ENCODE measurements around the gene COX6A1.
A peak's percentile ranks its signal among the peaks of the same experiment; 100 is the strongest.
"Not testable (repeated sequence)": the region's sequence is repeated elsewhere in the genome, so short reads cannot be mapped to it uniquely, and the experiment has no call there.

Gene COX6A1

DNA sequence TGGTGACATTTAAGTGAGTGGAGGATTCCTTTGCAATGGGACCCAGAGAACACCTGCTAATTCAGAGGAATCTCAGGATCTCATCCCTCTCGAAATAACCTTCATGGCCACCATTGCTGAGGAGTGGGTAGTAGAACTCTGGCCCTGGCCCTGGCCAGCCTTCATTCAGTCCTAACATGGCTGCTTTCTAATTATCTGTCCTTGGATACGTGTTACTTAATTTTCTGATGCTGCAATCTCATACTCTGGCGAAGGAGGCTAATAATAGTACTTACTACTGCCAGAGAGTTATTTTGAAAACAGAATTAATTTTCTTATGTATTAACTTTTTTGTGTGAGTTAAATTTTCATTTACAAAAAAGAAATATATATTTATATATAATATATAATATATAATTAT, 12.1 kb upstream of the COX6A1 start:
- FAIRE-seq (no peak), DNase-seq (ENCODE audit: low spot score) (no peak)

GRCh38 chr12:120428597-120429229, 9.2 kb upstream of the COX6A1 start:
- no peak for FAIRE-seq
- DNase-seq (ENCODE audit: low spot score), result no peak

DNA sequence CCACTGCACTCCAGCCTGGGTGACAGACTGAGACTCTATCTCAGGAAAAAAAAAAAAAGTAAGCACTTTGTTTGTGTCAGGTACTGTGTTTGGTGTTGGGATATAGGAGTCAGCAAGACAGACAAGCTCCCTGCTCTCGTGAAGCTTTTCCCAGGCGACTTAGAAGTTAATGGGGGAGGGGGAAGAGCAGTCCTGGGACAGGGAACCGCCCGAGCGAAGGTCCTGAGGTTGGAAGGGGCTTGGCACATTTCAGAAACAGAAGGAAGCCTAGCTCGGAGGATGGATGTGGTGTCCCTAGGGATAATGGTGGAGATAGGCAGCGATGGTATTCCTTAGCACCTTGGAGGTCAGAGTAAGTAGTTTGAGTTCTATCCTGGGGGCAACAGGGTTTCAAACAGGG, 8.5 kb upstream of the COX6A1 start:
- DNase-seq (ENCODE audit: low spot score) (no peak), FAIRE-seq (no peak)

DNA sequence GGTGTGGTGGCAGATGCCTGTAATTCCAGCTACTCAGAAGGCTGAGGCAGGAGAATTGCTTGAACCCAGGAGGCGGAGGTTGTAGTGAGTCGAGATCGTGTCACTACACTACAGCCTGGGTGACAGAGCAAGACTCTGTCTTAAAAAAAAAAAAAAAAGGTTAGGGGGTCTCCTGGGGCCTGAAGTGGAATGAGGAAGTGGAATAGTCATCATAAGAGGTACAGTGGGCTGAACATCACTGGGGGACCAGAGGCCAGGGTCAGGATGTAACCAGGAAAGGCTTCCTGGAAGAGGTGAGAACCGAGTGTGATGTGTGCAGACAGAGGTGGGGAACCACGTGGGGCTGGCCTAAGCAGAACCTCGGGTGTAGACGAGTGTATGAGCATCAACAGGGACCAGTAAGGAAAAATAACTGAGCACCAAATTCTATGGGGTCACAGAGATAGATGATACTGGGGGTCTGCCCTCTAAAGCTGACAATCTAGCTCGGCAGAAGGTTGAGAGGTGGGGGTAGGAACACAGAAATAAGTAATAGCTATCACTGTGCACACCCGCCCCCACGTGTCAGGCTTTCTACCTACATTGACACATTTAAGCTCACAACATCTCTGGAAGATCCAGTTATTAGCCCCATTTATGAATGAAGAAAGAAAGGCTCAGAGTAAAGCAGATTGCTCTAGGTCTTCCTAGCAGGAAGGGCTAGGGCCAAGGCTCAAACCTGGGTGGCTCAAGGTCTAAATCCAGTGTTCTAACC, 5.0 kb upstream of the COX6A1 start:
- FAIRE-seq, result no peak
- no peak for DNase-seq (ENCODE audit: low spot score)

DNA sequence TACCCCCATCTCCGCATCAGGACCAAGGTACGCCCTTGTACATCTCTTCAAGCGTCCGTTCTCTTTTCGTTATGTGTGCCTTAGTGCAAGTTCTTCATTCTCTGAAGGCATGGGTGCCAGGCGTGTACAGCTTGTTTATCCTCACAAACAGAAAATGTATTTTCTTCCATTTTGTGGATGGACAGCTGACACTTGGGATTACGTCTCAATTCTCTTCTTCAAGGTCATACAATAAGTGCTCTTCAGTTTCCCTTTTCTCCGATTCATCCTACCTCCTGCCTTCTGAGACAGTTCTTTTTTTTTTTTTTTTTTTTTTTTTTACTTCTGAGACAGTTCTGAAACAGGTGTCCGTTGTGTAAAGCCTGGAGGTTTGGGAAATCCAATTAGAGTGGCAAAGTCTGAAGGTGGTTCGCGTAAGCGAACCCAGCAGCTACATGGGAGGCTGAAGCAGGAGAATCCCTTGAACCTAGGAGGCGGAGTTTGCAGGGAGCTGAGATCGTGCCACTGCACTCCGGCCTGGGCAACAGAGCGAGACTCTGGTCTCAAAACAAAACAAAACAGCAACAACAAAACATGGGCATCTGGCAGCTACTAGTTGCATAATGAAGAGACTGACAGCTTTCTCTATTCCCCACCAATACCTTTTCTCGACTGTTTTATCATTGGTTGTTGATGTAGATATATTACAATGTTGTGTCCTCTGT, 734 bp downstream of the COX6A1 start:
- no peak for FAIRE-seq
- no peak for DNase-seq (ENCODE audit: low spot score)

- no peak for FAIRE-seq
- peak; percentile 81 for DNase-seq (ENCODE audit: low spot score)
Observed at GRCh38 chr12:120439646-120440247, 1.8 kb downstream of the COX6A1 start.

DNA sequence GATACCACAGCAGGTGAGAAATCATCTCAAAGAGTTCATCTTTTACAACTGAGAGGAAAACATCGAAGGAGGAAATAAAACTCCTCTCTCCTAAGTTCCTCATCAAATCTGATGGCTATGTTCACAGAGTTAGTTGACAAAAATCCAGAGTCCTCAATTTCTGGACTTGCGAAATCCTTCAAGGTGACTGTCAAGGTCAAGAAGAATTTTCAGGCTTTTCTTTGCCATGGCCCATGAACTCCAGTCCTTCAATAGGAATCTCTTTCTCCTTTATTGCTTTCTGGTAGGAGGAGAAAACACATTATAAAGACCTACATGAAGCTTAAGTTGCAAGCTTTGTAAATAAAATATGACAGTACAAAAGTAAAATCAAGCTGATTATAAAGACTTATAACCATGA, 6.8 kb downstream of the COX6A1 start:
- no peak for FAIRE-seq
- DNase-seq (ENCODE audit: low spot score), result no peak

GRCh38 chr12:120445911-120446843, 8.3 kb downstream of the COX6A1 start, which contains the start of the genes GATC and TRIAP1:
Gene GATC (plus strand): TSS chr12:120446444. CDS start chr12:120446481, 37 bp downstream.
Gene TRIAP1 (minus strand): TSS chr12:120446384. CDS start chr12:120446372, 12 bp downstream.
- FAIRE-seq (no peak), DNase-seq (ENCODE audit: low spot score) (peak; percentile 86)

DNA sequence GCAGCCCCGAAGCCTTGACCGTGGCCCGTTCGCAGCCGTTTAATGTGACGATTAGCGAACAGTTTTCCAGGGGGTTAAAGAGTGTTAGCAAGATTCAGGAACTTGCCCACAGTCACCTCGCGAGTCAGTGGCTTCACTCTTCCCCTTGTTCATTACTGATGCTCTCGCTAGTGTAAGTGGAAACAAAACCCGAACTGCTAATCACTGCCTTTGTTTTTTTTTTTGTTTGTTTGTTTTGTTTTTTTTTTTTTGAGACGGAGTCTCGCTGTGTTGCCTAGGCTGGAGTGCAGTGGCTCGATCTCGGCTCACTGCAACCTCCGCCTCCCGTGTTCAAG, 8.9 kb downstream of the COX6A1 start:
- not testable (repeated sequence) for FAIRE-seq; DNase-seq (ENCODE audit: low spot score)

GRCh38 chr12:120447992-120448391, 10.1 kb downstream of the COX6A1 start:
- FAIRE-seq, result no peak

DNA sequence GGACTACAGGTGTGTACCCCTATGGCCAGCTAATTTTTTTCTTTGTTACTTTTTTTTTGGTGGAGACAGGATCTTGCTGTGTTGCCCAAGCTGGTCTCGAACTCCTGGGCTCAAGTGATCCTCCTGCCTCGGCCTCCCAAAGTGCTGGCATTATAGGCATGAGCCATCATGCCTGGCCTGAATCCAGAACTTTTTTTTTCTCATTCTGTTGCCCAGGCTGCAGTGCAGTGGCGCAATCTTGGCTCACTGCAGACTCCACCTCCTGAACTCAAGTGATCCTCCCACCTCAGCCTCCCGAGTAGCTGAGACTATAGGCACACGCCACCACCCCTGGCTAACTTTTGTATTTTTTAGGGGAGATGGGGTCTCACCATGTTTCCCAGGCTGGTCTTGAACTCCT, 14.6 kb downstream of the COX6A1 start:
- not testable (repeated sequence) for DNase-seq (ENCODE audit: low spot score); FAIRE-seq

More at GRCh38 chr12:120447992-120448391, 10.1 kb downstream of the COX6A1 start:
- no peak for DNase-seq (ENCODE audit: low spot score)

GRCh38 chr12:120453060-120453750, 15.3 kb downstream of the COX6A1 start:
- no peak for DNase-seq (ENCODE audit: low spot score)
- FAIRE-seq, result no peak

- FAIRE-seq (no peak), DNase-seq (ENCODE audit: low spot score) (no peak)
Observed at GRCh38 chr12:120453977-120454376, 16.1 kb downstream of the COX6A1 start.

GRCh38 chr12:120455302-120455701, 17.4 kb downstream of the COX6A1 start:
- DNase-seq (ENCODE audit: low spot score), result no peak
- no peak for FAIRE-seq

- FAIRE-seq (no peak), DNase-seq (ENCODE audit: low spot score) (no peak)
Observed at GRCh38 chr12:120457133-120457532, 19.2 kb downstream of the COX6A1 start.

GRCh38 chr12:120460157-120460556, 22.2 kb downstream of the COX6A1 start:
- no peak for DNase-seq (ENCODE audit: low spot score)
- FAIRE-seq, result no peak

- DNase-seq (ENCODE audit: low spot score), result no peak
- FAIRE-seq, result no peak
Observed at GRCh38 chr12:120462099-120462640, 24.3 kb downstream of the COX6A1 start.

DNA sequence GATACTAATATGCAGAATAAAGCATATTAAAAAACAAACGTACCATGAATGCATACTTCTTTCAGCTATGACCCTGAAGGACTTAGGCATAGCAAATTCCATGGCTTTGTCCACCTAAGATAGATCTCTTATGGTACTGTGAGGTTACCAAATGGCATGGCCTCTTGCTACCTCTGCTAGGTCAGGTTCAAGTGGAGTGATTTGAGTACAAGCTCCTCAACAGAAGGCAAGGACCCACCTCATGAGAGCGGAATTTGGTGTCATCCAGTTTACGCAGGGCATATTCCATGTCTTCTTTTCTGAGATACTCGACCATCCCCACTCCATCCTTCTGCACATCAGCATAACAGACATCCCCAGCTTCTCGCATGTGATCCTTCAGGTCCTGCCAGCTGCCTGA, 25.8 kb downstream of the COX6A1 start:
- DNase-seq (ENCODE audit: low spot score) (no peak), FAIRE-seq (no peak)

DNA sequence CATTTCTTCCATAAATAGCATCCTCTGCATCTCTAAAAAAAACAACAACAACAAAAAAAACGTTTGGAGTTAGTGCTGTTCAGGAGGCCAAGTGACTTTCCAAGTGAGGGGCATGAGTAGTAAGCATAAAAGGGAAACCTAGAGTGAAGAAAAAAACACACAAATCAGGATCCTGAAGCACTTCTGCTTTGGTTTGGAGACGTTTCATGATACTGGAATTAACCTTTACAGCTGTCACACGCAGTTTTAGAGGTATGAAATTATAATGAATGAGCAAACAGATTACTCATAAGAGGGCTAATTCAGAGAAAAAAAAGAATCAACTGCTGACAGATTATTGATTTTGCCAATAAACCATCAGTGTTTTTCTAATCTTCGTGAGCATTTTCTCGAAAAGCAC, 27.8 kb downstream of the COX6A1 start:
- DNase-seq (ENCODE audit: low spot score) (no peak), FAIRE-seq (no peak)

All from urothelium cell line (cell line).